Measurements from ENCODE around the gene NCK2.
"Not testable (repeated sequence)": the region's sequence is repeated elsewhere in the genome, so short reads cannot be mapped to it uniquely, and the experiment has no call there.

Gene NCK2

GRCh38 chr2:105737980-105738657, 6.6 kb upstream of the NCK2 start:
- FAIRE-seq: no peak

- no peak for FAIRE-seq
Observed at GRCh38 chr2:105738658-105739241, 6.0 kb upstream of the NCK2 start.

- FAIRE-seq: no peak
Observed at GRCh38 chr2:105739426-105739825, 5.3 kb upstream of the NCK2 start.

DNA sequence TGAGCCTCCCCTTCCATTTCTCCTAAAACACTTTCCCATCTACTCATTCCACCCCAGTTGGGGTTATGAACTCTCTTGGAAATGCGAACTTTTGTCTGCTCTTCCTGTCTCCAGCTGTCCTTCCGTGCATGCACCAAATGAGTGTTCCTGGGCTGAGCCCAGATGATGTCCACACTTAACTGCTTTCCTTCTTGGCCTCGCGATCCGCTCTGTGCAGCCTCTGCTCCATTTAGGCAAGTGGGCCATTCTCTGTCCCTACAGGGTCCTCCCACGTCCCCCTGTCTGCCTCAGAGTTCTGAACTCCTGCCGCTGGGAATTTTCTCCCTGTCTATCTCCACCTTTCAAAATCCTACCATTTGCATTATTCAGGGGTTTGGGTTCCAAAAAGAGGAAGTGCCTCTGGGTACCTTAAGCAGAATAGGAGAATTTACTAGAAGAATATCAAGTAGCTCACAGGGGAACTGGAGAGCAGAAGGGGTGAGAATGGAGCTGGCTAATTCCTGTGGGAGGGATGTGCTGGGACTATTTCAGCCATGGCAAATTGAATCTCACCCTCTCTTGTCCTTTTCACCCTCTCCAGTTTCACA, 4.7 kb upstream of the NCK2 start:
- no peak for FAIRE-seq

- FAIRE-seq: no peak
Observed at GRCh38 chr2:105741174-105741573, 3.5 kb upstream of the NCK2 start.

DNA sequence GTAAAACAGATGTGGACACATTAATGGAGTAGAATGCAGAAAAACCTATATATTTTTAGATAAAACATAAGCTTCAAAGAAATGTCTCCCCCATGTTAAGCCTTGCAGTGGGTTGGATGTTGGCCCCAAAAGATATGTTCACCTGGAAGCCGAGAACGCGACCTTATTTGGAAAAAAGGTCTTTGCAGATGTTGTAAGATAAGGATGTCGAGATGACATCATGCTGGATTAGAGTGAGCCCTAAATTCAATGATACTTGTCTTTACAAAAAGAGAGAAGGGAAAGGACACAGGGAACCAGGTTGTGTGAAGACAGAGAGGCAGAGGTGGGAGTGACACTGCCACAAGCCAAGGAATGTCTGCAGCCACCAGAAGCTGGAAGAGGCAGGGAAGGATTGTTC, 3.1 kb upstream of the NCK2 start:
- no peak for FAIRE-seq

GRCh38 chr2:105744091-105744908, 412 bp upstream of the NCK2 start:
- no peak for FAIRE-seq

DNA sequence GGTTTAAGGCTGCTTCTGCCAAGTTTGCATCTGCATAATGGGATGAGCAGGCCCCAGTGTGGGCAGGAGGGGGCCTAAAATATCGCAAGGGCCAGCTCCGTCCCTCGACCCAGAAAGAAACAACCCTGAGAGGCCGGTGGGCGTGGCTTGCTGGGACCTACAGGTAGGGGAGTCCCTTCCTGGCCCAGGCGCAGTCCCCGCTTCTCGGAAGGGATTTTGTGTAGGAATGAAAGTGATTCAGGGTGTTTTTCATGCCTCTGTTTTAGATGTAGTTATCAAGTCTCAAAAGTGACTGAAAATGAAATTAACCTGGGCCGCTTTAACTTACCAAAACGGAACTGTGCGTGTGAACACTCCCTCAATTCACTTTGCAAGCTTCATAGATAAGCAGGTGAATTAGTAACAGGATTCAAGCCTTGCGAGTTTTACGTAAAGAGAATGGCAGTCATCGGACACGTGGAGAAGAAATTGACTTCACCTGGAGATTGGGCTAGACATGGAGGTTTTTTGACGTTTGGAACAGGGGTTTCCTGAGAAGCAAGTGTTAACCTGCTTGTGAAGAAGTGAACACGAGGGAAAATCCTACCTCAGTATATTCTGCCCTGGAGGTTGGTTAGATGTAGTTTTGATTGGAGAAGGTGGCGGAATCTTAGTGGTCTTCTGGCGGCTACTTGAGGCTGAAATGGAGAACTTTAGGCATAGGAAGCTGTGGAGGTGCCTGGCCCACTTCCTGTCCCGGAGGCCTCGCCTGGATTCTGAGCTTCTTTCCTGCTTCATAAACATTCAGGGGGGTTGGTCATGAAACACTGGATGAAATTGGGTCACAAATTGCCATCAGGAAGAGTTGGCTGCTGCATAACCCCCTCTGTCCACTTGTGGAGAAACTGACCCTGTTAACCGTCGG, 1.7 kb downstream of the NCK2 start:
- FAIRE-seq: no peak

GRCh38 chr2:105747254-105747894, 2.7 kb downstream of the NCK2 start:
- FAIRE-seq: no peak

DNA sequence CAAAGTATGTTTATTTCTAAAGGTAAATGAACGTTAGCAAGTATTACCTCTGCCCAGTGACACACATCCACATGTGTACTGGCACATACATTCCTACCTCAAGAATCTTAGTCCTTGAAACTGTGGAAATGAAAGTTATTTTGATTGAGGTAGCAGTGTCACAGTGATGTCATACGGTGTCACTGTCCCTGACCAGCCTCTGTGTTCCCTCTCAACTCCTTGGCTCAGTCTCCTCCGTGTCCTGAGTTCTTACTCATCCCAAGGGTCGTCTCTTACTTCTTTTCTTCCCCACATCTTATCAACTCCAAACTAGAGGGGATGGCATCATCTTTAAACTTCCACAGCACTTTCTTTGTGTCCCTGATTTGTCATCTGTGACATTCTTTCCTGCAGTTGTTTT, 3.3 kb downstream of the NCK2 start:
- FAIRE-seq: no peak

- FAIRE-seq: no peak
Observed at GRCh38 chr2:105748566-105748965, 3.9 kb downstream of the NCK2 start.

DNA sequence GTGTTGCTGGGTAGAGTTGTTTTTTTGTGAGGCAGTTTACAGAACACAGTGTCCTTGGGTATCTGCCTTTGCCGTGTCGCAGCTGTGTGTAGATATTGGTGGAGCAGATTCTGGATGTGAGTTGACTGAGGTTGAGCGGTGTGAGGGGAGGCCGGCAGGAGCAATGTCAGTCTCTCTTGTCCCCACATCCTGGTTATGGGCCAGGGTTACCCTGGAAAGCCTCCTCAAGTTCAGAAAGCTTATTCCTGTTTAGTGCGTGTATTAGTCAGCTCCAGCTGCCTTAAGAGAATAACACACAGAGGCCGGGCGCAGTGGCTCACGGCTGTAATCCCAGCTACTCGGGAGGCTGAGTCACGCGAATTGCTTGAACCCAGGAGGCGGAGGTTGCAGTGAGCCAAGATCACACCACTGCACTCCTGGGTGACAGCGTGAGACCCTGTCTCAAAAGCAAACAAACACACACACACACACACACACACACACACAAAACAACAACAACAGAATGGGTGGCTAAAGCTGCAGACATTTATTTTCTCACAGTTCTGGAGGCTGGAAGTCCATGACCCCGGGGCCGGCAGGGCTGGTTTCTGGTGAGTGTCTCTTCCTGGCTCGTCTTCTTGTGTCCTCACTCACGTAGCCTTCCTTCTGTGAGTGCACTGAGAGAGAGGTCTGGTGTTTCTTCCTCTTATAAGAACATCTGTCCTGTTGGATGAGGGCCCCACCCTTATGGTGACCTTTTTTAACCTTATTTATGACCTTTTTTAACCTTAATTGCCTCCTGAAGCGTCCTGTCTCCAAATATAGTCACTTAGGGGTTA, 5.1 kb downstream of the NCK2 start:
- FAIRE-seq: no peak

- no peak for FAIRE-seq
Observed at GRCh38 chr2:105750735-105751134, 6.0 kb downstream of the NCK2 start.

DNA sequence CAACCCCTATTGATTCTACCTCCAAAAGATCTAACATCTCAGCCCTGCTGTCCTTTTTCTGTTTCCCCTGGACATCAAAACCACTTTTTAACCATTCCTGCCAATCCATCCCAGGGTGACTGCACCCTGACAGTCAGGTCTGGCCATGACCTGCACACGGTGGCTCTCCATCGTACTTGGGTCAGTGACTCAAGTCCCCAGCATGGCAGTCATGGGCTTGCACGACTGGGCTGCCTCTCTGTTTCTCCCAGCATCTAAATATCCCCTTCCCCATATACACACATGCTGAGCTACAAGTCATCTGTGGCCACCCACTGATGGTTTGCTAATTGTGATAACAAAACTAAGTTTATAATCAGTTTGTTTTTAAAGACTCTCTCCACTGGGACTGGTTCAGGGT, 6.6 kb downstream of the NCK2 start:
- no peak for FAIRE-seq

DNA sequence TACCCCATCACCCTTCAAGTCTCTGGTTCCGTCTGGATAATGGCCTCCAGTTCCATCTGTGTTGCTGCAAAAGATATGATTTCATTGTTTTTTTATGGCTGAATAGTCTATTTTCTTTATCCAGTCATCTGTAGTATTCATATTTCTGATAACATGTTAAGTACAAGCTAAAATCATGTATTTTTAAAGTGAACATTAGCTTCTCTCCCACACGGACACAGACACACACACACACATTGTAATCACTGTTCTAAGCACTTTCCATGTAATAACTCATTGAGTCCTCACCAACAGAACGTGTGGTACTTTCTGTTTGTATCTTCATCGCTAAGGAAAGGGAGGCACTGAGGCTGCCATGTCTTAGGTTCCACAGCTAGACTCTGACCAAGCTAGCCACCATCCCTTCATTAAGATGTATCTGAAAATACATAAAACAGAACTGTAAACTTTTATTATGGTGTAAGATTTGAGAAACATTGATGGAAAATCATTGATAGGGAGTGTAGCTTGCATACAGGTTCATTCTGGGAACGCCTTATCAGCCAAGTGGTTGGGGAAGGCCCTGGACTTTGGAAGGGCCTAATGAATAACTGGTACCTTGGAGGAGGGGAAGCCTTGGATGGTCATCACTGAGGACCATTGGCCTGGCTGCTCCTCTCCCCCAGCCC, 8.1 kb downstream of the NCK2 start:
- no peak for FAIRE-seq

GRCh38 chr2:105753380-105753779, 8.7 kb downstream of the NCK2 start:
- FAIRE-seq: no peak

DNA sequence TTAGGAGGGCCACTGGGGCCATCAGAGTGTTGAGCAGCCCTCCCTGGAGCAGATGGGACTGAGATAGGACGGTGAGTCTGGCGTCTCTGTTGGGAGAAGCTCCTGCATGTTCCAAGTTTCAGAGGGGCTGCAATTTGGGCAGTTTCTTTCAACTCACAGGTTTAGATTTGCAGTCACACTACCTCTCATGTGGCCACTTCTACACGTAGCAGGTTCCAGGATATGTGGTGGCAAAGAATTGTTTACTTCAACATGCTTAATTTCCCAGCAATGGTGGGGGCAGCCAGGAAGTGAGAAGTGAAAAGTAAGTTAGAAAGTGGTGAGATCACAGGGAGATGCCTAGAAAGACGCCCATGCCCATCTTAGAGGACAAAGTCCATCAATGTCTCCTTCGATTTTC, 9.3 kb downstream of the NCK2 start:
- FAIRE-seq: no peak

- FAIRE-seq: no peak
Observed at GRCh38 chr2:105754994-105755393, 10.3 kb downstream of the NCK2 start.

GRCh38 chr2:105755895-105756294, 11.2 kb downstream of the NCK2 start:
- FAIRE-seq: no peak

DNA sequence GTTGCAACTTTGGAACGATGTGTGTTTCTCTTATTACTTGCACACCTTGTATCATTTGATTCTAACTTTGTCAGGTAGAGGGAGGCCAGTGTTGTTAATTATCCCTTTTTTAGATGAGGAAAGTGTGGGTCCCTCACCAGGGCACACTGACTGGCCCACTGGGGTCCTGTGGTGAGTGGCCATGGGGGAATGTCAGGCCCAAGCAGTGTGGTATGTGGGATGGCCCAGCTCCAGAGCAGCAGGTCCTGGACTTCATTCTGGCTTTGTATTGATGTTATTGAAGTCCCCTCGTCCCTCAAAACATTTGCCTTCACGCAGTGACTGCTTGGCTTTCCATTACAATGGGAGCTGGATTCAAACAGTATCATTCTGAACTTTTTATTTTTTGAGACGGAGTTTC, 11.7 kb downstream of the NCK2 start:
- FAIRE-seq: no peak

DNA sequence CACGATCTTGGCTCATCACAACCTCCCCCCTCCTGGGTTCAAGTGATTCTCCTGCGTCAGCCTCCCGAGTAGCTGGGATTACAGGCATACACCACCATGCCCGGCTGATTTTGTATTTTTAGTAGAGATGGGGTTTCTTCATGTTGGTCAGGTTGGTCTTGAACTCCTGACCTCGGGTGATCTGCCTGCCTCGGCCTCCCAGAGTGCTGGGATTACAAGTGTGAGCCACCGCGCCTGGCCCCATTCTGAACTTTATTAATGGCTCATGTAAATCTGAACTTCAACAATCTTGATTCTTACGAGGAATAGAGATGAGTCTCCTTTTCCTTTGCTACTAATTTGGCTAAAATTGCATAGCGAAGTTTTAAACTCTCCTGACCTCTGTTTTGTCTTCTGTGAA, 12.2 kb downstream of the NCK2 start:
- not testable (repeated sequence) for FAIRE-seq
